Stimulated activated CD4-positive, alpha-beta T cell treated with anti-CD3 and anti-CD28 coated beads, Interleukin-4, amount 100 ng/mL, for 4 hours (primary cell): ENCODE results near the gene WDR90.
A peak's percentile ranks its signal among the peaks of the same experiment; 100 is the strongest.

Experiments
- DNase-seq, 2 experiments: peaks; one replicate each; pipeline ENCODE4 v3.0.0-alpha.2; 2020

The WDR90 gene

GRCh38 chr16:692356-693108, 43.4 kb downstream of the WDR90 start:
- no peak for DNase-seq

DNA sequence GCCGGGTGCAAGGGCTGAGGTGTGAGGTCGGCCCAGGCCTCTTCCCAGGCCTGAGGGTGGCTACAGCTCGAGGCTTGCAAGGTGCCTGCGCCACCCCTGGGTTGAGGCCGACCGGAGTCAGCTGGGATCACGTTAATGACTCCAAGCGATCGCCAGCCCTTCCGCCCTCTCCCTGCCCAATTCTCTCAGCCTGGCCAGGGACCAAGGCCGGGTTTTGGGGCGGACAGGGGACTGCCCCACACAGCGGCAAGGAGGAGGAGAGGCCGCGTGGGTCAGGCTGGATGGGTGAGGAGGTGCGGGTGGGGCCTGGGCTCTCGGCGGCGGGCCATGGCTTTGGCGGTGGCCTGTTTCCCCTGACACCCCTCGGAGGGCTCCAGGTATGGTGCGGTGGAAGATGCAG, 44.2 kb downstream of the WDR90 start:
- DNase-seq, result no peak

DNA sequence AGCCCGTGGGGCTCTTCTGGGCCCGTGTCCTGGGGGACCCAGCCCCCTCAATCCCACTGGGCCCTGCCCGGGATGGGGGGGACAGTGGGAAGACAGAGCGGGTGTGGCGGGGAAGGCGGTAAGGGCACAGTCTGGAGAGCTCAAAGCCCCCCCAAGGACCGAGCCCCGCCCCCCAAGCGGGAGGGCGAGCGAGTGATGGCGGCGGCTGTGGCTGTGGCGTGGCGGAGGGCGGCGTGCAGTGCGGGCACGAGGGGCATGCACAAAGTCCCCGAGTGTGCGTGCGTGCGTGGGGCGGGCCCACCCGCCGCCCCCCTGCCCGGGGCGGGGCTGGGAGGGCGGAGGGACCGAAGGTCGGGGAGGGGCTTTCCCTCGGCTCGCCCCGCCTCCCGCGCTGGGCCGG, 44.6 kb downstream of the WDR90 start:
- peak in 1 of 2 experiments; percentile 30 for DNase-seq

DNA sequence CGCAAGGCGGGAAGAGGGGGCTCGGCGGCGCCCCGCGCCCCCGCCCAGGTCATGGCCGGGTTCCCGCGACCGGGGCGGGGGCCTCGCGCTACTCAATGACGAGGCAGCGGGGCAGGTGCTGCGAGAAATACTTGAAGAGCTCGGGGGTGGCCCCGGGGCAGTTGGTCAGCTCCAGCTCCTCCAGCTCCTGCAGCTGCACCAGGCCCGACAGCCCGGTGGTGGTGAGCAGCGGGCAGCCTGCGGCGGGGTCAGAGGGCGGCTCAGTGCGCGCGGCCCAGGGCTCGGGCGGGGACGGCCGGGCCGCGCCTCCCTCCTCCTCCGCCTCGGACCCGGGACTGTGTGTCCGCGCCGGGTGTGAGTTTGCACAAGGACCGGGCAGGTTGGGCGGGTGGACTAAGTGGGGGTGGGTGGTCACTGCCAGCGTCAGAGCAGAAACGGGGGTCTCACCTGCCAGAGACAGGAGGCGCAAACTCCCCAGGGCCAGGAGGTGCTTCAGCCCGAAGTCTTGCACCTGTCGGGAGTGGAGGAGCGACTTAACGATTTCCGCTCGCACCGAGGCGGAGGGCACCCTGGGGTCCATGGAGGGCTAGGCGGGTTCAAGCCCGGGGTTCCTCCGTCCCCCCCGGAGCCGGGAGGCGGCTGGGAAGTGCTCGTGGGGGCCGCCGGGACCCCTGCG, 45.2 kb downstream of the WDR90 start:
- DNase-seq, result no peak

DNA sequence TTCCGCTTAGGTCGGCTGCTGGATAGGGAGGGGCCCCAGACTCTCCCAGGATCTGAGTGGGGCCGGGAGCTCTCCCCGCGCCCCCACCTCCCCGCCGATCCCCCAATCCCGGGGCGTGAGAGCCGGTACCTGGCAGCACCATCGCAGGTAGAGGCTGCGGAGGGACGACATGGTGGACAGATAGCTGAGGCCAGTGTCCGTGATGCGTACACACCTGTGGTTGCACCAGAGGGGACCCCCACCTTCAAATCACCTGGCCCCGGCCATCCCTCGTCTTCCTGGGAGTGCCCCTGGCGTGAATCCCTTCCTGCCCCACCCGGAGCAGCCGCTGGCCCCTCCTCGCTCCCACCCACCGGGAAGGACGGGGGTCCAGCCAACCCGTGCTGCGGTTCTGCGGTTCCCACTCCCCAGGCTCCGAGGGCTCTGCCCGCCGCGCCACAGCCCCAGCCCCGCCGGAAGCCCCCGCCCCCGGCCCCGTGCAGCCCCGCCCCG, 45.7 kb downstream of the WDR90 start:
- DNase-seq, result no peak

- DNase-seq, result peak; percentile 67 to 72
Measured at GRCh38 chr16:695355-696089, 46.4 kb downstream of the WDR90 start.

DNA sequence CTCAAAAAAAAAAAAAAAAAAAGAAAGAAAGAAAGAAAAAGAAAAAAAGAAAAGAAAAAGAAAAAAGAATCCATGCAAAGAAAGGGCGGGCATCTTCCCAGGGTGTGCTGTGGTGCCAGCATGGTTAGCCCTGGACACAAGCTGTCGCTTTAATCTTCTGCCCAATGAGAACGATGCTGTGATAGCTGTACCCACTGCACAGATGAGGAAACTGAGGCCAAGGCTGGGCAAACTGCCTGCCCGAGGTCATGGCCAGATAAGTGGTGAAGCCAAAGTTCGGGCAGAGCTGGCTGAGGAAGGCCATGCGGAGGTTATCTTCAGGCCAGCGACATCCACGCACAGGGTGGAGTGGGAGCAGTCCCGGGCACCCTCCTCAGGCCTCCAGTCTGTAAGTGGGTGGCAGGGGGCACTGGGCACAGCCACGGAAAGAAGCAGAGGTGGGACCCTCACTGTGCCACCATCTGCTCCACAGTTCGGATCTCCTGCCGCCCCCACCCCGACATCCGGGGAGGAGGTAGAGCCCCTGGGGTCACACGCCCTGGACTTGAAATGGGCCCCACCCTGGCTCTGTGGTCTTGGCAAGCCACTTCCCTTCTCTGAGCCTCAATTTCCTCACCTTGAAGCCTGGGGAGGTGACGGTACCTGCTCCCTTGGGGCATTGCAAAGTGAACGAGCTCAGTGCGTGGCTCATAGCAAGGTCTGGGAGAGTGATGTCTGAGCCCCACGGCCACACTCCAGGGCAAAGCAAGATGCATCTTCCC, 49.9 kb downstream of the WDR90 start:
- no peak for DNase-seq

- DNase-seq, result peak in 1 of 2 experiments; percentile 59
Measured at GRCh38 chr16:700684-701584, 51.8 kb downstream of the WDR90 start.

DNA sequence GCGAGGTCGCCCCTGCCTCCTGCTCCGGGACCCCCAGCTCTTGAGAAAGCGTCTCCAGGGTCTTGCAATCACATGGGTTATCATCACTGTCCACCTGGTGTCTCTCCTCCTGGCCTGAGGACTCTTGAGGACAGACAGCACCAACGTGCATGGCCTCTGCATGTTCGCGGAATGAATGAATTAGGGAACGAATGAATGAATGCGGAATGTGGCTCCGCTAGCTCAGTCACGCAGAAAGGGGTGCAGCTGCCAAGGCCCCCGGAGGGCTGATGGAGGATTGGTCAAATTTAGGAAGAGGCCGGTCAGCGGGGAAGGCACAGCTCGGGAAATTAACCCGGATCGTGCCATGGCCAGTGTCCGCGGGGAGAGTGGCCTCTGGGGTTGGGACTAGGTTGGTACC, 53.2 kb downstream of the WDR90 start:
- no peak for DNase-seq

DNA sequence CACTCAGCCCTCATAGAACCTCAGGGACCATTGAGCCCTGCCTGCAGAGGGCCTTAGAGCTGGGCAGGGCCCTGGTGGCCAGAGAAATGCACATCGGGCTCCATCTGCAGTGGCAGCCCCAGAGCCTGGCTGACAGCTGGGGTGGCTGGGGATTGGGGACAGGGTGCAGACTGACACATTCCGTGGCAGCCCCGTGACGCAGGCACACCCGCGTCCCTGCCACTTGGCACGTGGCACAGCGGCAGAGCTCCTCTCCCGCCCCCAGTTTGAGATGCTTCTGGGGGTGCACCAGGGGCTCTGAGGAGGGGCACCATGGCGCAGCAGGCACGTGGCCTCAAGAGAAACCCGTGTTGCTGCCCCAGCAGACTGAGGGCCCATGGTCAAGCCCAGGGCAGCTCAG, 54.2 kb downstream of the WDR90 start:
- no peak for DNase-seq

- DNase-seq, result no peak
Measured at GRCh38 chr16:704047-704446, 54.9 kb downstream of the WDR90 start.

- DNase-seq, result no peak
Measured at GRCh38 chr16:704552-705380, 55.6 kb downstream of the WDR90 start.

- DNase-seq, result no peak
Measured at GRCh38 chr16:705431-706188, 56.4 kb downstream of the WDR90 start, which contains the start of gene FBXL16. Gene FBXL16, minus strand, starts transcription at chr16:705801. Its CDS starts 8,396 bp downstream, at chr16:697405.

- no peak for DNase-seq
Measured at GRCh38 chr16:706189-707061, 57.3 kb downstream of the WDR90 start.

DNA sequence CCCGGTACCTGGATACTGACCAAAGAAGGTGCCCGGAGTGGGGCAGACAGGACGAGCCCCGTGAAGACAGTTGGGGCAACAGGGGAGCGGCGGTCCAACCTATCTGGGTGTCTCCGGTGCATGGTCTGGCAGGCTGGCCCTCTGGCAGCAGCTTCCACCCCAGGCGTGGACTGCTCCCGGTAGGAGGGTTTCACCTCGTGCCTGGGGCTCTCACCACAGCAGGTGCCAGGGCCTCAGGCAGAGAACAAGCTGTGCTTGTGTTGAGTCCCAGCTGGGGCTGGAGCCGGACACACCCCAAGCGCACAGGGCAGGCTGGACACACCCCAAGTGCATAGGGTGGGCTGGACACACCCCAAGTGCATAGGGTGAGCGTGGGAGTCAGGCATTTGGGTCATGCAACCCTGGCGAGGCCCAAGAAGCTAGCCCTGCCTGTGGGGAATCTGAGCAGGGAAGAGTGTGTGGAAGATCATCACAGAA, 57.9 kb downstream of the WDR90 start:
- DNase-seq, result no peak

DNA sequence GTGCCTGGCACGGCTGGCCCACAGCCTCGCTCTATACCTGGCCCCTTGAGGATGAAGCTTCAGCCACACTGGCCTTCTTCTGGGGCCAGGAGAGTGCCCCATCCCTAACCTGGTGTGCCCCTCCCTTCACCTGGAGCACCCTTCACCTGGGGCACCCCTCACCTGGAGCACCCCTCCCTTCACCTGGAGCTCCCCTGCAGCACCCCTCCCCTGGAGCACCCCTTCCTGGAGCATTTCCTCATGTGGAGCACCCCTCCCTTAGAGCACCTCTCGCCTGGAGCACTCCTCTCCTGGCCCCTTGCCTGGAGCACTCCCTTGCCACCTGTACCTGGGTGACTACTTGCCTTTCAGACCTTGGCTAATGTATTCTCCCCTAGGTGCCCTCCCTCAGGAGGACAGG, 58.9 kb downstream of the WDR90 start:
- DNase-seq, result no peak

DNA sequence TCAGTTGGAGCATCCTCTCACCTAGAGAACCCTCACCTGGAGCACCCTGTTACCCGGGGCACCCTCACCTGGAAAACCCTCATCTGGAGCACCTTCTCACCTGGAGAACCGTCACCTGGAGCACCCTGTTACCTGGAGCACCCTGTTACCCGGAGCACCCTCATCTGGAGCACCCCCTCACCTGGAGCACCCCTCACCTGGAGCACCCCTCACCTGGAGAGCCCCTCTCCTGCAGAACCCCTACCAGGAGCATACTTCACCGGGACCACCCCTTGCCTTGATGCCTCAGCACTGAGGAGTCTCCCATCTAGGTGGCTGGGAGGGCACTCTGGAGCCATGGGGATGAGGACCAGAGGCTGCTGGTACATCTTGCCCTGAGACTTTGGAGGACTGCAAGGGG, 59.8 kb downstream of the WDR90 start:
- no peak for DNase-seq

- no peak for DNase-seq
Measured at GRCh38 chr16:709566-710499, 60.7 kb downstream of the WDR90 start.
